ENCODE data around the gene DSCAM. TPM values are rescaled to one million over a fixed set of nuclear protein-coding genes. Genes with fewer than 3 reads are reported as not detected.

The DSCAM gene
- total RNA-seq, 1 donor from 2014 or later: not detected

DNA sequence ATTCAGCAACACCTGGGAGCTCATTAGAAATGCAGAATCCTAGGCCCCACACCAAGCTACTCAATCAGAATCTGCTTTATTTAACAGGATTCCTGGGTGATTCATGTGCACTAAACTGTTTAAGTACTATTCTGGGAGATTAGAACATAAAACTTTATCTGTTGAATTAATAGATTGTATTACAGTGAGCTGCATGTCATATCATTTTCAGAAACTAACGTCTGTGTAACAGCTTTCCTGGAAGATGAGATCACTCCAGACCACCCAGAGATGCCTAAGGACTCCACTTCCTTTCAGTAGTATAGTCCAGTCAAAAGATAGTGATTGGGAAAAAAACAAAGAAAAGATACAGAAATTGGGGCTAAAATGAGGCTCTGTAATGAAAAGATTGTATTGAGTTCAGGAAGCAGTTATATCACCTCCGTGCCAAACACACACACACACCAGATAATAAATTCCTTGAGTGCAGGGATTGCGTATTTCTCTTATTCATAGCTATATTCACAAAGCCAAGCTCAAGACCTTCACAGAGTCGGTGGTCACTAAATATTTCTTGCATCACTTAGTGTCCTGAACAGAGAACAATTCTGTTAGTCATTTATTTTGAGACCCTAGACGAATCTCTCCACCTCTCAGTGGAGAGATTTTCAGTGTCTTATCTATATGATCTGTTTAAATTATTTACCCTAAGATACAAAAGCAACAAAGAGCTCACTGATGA is 178.2 kb downstream of the DSCAM start:
- DNase-seq (ENCODE audit: extremely low read depth, low read depth, low spot score): no peak

DNA sequence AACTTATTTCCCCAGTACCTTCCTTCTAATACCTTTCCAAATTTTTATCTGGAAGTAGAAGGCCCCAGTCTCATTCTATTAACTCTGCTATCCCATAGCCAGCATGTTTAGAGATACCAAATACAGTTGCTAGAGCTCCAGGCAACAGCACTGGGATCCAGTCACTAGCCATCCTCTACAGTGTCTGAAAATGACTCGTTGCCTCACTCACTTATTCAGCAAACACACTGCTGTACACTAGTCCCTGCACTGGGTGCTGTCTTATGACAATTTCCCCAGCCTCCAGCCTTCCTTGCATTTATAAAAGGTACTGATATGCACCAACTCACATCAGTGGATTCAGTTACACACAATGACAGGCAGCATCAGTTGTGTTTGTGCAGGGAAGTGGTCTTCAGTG is 179.0 kb downstream of the DSCAM start:
- DNase-seq (ENCODE audit: extremely low read depth, low read depth, low spot score): no peak

DNA sequence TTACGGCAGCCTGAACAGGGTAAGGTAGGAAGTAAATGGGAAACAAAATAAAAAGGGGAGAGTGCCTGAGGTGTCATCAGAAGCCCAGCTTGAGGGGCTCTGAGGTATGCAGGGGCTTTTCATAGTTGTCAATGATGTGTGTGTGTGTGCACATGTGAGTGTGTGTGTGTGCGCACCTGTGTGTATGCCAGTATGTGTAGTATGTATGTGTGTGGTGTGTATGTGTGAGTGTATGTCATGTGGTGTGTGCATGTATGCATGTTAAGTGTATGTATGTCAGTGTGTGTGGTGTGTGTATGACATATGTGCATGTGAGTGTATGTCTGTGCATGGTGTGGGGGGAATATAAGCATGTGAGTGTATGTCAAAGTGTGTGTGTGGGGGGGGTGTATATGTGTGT is 184.1 kb downstream of the DSCAM start:
- no peak for DNase-seq (ENCODE audit: extremely low read depth, low read depth, low spot score)

- no peak for DNase-seq (ENCODE audit: extremely low read depth, low read depth, low spot score)
Observed at GRCh38 chr21:40660461-40660860, 186.5 kb downstream of the DSCAM start.

DNA sequence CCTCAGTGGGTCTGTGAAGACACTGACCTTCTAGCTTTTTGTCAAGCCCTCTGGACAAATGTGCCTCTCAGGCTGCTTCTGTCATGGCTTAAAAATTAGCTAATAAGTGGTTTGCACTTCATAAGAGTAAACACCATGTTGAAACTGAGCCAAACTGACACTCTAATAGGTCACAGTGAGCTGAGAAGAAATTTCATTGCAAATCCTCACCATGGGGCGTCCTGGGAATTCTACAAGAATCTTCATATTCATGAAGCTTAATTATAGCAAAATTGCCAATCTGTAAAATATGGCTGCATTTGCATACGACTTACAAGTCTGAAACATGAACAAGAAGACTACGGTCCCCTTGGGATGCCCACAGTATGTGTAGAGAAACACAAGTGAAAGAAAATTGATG is 188.6 kb downstream of the DSCAM start:
- no peak for DNase-seq (ENCODE audit: extremely low read depth, low read depth, low spot score)

GRCh38 chr21:40652436-40652835 is 194.5 kb downstream of the DSCAM start:
- no peak for DNase-seq (ENCODE audit: extremely low read depth, low read depth, low spot score)

DNA sequence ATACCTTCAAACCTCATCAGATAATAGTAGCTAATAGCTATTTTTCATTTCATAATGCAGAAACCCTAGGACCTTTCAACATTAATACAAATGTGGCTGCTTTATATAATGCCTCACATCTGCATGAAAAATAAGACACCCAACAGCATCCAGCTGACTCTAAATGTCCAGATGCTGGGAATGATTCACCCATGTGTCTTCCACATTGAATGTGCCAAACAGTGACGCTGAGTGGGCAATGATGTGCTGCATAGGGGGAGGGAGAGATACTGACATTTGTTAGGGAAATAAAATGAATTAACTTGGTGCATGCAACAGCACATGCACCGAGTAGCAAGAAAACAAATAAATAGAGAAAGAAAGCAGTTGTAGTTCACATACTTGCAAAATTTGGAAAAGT is 199.3 kb downstream of the DSCAM start:
- no peak for DNase-seq (ENCODE audit: extremely low read depth, low read depth, low spot score)

GRCh38 chr21:40646651-40647050 is 200.3 kb downstream of the DSCAM start:
- no peak for DNase-seq (ENCODE audit: extremely low read depth, low read depth, low spot score)

GRCh38 chr21:40641042-40641441 is 205.9 kb downstream of the DSCAM start:
- DNase-seq (ENCODE audit: extremely low read depth, low read depth, low spot score): no peak

DNA sequence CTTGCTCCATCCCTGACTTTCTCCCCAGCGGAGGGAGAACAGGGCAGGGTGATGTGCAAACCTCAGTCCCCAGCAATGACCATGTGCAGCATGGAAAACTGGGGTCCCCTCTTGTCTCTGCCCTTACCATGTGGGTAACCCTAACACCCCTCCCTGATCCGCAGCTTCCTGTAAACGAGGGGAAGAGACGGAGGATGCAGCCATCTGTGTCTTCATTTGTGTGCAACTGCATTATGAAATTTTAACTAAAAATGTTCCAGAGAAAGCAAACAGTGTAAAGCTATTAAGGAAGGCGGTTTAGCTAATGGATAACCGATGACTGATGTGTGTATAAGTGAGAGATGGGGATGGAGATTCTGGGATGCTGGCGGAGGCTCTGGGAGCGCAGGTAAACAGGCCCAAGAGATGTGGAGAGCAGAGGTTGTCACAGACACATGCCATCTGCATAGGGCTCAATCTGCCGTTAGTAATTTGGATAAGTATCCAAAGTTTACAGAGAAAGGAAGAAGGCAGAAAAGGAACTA is 206.6 kb downstream of the DSCAM start:
- no peak for DNase-seq (ENCODE audit: extremely low read depth, low read depth, low spot score)

GRCh38 chr21:40639616-40640194 is 207.3 kb downstream of the DSCAM start:
- DNase-seq (ENCODE audit: extremely low read depth, low read depth, low spot score): no peak

DNA sequence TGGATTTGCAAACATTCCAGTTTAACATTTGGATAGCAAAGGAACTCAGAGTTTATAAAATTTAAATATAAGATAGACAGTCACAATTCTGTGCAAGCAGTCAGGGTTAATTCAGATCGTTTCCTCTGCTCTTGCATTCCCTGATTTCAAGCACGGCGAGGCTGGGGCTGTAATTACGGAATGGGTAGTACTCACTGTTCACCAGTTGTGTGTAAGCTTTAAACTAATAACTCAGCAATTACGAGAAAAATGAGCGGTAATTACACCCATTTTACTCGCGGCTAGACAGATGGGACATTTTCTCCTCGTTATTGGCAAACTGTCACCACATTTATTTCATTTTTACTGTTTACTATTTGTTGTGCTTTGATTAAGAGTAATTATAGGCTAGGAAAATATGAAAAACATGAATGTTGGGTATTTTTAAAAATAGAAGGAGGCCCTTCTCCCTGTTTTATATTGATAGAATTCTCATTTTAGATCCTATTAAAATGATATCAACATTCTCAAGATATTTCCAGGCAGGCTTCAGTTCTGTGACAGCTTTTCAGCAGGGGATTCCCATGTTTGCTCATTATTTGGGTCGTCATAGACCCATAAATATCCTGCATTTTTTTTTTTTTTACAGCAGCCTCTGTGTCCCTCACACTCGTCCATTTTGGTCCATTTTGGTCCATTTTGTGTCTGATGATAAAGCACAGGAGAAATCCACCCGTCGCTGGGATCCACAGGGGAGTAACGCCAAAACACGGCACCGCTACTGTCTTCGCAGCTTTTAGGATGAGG is 208.3 kb downstream of the DSCAM start:
- DNase-seq (ENCODE audit: extremely low read depth, low read depth, low spot score): no peak

- DNase-seq (ENCODE audit: extremely low read depth, low read depth, low spot score): no peak
Observed at GRCh38 chr21:40636026-40636425, 210.9 kb downstream of the DSCAM start.

GRCh38 chr21:40635391-40635790 is 211.6 kb downstream of the DSCAM start:
- DNase-seq (ENCODE audit: extremely low read depth, low read depth, low spot score): no peak

- no peak for DNase-seq (ENCODE audit: extremely low read depth, low read depth, low spot score)
Observed at GRCh38 chr21:40634141-40634540, 212.8 kb downstream of the DSCAM start.

GRCh38 chr21:40633048-40633447 is 213.9 kb downstream of the DSCAM start:
- DNase-seq (ENCODE audit: extremely low read depth, low read depth, low spot score): no peak

- DNase-seq (ENCODE audit: extremely low read depth, low read depth, low spot score): no peak
Observed at GRCh38 chr21:40631211-40631610, 215.7 kb downstream of the DSCAM start.

DNA sequence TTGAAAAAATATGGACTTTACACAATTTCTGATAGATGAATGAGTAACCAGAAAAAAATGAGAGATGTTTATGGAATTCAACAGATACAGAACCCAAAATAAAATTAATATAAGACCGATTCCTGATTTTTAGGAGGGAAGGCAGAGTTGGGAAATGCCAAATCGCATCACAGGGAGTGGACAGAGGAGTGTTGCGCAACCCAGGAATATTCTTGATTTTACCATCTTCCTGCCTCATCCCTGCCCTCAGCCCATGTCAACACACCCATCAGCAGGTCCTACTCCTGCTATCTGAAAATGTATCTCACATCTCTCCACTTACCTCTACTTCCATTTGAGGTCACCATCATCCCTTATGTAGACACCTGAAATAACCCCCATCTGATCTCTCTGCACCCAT is 221.0 kb downstream of the DSCAM start:
- no peak for DNase-seq (ENCODE audit: extremely low read depth, low read depth, low spot score)

- DNase-seq (ENCODE audit: extremely low read depth, low read depth, low spot score): no peak
Observed at GRCh38 chr21:40623528-40623927, 223.4 kb downstream of the DSCAM start.

GRCh38 chr21:40622531-40622930 is 224.4 kb downstream of the DSCAM start:
- no peak for DNase-seq (ENCODE audit: extremely low read depth, low read depth, low spot score)

- DNase-seq (ENCODE audit: extremely low read depth, low read depth, low spot score): no peak
Observed at GRCh38 chr21:40620386-40621145, 226.4 kb downstream of the DSCAM start.
